Omental fat pad (tissue), 4 donors: ENCODE results near the gene PAK1. TPM values are rescaled to one million over a fixed set of nuclear protein-coding genes. Genes with fewer than 3 reads are reported as not detected.

Experiments used
- ATAC-seq: fragments of 150-250 bp; one replicate; pipeline ENCODE4 v1.9.1; 2016; ENCODE audit warnings: mild to moderate bottlenecking, moderate library complexity; ENCODE audit not compliant: low FRiP score
- DNase-seq: peaks from one replicate; pipeline ENCODE4 v3.0.0-alpha.2; 2019; ENCODE audit warnings: low spot score
- total RNA-seq, 4 donors: library from RNA; depleted of rRNA; stranded (reverse); fragments of >200 nt; gene quantifications; one replicate each; pipeline ENCODE4 v1.1.0, GENCODE V29; 2016
- TF ChIP-seq, protein P1 (sequence below), 3 donors: fragments of 450-650 bp; IDR thresholded peaks; one replicate each; pipeline ENCODE4 v1.5.1; 2016 to 2017; ENCODE audit warnings: antibody characterized with exemption in 3 of 3, mild to moderate bottlenecking in 3 of 3, moderate library complexity in 2 of 3

PAK1 gene
- total RNA-seq, 4 donors from 2014 or later = 17.7 to 36.7 (median 22.3) TPM

DNA sequence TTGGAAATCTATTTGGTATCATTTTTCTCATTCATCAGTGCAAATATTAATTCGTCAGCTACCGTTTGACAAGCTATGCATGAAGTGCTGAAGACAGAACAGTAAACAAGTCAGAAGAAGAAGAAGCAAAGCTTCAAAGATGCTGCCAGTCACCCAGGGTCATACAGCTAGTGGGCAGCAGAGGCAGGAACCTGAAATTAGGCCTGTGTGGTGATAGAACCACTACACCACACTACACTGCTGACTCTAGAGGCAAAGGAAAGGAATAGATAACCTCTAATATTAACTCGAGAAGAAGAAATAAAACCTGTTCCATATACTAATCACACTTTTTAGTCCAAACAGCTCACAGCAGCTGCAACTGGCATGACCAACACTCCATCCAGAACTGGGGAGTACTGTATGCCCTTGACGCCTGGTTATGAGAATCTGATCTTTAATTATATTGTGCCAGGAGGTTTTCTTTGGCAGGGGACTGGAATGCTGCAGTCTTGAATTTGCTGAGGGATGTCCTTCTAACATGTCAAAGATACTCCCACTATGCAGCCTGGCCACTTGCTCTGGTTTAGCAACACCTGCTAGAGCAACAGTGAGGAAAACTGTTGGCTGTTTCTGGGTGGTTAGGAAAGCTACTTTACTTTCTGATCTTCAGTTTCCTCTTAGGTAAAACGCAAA lies 73.0 kb downstream of the PAK1 start:
- no peak for DNase-seq
- ATAC-seq = no peak
- TF ChIP-seq, protein P1, sequence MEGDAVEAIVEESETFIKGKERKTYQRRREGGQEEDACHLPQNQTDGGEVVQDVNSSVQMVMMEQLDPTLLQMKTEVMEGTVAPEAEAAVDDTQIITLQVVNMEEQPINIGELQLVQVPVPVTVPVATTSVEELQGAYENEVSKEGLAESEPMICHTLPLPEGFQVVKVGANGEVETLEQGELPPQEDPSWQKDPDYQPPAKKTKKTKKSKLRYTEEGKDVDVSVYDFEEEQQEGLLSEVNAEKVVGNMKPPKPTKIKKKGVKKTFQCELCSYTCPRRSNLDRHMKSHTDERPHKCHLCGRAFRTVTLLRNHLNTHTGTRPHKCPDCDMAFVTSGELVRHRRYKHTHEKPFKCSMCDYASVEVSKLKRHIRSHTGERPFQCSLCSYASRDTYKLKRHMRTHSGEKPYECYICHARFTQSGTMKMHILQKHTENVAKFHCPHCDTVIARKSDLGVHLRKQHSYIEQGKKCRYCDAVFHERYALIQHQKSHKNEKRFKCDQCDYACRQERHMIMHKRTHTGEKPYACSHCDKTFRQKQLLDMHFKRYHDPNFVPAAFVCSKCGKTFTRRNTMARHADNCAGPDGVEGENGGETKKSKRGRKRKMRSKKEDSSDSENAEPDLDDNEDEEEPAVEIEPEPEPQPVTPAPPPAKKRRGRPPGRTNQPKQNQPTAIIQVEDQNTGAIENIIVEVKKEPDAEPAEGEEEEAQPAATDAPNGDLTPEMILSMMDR (IDR thresholded peaks at IDR 0.05) = no peak

DNA sequence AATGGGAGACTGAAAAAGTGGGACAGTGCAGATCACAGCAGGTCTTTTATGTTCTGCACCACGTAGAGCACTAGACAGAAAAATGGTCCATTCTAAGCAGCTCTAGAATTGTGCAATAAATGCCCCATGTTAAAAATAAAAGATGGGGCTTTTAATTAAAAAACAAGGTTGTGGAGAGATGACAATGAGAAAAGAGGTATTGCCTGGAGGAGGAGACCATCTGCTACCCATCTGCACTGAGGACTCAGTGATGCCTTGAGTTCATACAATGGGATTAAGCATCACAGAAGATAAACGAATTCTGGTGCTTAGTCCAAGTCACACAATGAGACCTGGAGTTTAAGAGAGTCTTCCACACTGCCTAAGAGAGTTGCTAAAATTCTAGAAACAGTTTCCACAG lies 73.6 kb downstream of the PAK1 start:
- ATAC-seq = no peak
- no peak for DNase-seq
- TF ChIP-seq, protein P1 (IDR thresholded peaks at IDR 0.05) = no peak

DNA sequence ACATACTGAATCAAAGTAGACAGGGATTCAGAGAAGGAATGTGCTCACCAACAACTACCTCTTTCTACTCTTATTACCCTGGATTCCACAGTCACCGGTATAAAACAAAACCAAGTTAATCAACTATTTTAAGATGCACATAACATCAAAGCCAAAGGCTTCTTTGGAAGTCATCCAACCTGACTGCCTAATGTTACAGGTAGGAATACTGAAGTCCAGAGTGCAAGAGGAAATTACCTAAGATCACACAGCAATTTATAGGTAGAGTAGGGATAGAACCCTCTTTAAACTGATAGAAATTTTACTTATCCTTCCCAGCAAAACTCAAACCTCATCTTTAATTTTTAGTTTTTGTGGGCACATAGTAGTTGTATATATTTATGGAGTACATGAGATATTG lies 76.3 kb downstream of the PAK1 start:
- TF ChIP-seq, protein P1 (IDR thresholded peaks at IDR 0.05) = no peak
- no peak for ATAC-seq
- no peak for DNase-seq

DNA sequence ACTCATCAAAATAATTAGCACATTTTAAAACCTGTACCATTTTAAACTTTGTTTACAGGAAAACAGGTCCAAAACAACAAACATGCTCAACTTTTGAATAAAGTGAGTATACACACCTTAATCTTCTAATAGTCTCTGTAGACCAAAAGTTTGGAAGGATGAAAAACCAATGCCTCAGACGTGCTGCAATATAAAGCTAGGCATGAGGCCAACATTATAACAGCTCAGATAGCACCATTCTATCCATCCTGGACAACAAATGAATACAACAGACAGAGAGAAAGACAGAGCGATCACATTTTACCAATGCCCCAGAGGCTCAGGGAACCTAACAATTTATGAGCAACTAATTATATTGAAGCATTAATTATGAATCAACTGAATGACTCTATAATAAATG lies 77.0 kb downstream of the PAK1 start:
- ATAC-seq (no peak), DNase-seq (no peak)
- TF ChIP-seq, protein P1 (IDR thresholded peaks at IDR 0.05) = no peak

DNA sequence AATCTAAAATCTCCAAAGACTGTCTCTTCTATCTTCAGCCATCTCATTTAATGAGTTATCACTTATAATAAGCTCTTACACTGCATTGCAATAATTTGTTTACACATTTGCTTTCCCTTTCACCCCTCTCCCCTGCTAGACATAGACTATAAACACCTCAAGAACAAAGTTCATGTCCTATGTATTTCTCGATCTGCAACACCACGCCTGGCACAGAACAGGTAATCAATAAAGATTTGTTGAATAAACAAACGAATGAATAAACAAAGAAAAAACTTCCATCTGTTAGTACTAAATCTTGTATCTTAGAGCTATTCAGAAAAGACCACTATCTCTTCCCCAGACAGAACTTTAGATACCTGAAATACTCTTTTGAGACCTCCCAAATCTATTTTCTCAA lies 77.6 kb downstream of the PAK1 start:
- TF ChIP-seq, protein P1 (IDR thresholded peaks at IDR 0.05) = no peak
- no peak for ATAC-seq

DNA sequence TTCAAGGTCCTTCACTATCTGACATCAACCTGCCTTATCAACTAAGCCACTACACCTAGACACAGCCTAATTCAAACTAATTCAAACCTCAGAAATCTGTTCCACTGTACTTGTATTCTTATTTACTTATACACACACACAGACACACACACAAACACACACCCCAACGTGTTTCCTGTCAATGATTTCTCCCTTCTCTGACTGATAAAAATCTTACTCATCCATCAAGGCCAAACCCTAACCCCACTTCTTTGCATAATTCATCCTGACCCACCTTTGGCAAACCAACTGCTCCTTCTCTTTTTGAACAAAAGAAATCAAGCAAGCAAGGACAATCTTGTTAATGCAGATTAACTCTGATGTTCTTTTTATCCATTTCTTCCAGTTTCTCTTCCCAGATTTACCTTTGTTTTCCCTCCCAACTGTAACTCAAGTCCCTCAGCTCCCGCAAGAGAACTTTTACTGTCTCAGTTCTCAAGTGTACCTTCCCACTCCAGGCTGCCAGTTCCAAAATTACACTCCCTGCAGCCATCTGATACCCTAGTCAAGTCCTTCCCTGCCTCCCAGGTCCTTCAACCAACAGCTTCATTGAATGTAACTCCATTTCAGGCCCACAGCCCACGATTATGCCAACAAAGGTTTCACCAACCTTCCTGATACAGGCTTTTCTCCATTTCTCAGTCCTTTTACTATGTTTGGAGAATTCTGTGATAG lies 78.3 kb downstream of the PAK1 start:
- no peak for DNase-seq
- no peak for ATAC-seq

More for the DNA sequence above, 77.6 kb downstream of the PAK1 start:
- no peak for DNase-seq

More for the DNA sequence above, 78.3 kb downstream of the PAK1 start:
- TF ChIP-seq, protein P1 (IDR thresholded peaks at IDR 0.05) = no peak
